GM19043 (cell line): ENCODE measurements around the gene GPR87.

Experiments
- ATAC-seq: cut with Tn5 transposase; IDR thresholded peaks from one replicate; pipeline ENCODE4 v1.9.1; 2021; ENCODE audit warnings: low read depth; ENCODE audit not compliant: unreplicated experiment

The GPR87 gene

DNA sequence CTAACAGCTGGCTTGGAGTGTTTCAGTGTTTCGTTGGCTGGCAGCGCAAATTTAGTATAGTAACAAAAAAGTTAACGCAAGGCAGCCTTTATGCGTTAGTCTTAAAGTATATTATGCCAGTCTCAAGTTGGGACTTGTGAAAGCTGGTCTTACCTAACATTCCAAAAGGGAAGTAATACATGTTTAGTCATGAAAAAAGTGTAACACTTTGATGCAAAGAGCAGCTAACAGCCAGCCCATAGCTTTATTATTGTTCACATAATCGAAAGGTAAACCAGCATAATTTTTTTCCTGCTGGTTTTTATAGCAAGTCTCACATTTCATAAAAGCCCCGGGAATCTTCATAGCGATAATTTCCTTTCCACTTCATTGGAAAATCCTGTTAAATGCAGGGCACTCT is 2.4 kb upstream of the GPR87 start:
- ATAC-seq: no peak

DNA sequence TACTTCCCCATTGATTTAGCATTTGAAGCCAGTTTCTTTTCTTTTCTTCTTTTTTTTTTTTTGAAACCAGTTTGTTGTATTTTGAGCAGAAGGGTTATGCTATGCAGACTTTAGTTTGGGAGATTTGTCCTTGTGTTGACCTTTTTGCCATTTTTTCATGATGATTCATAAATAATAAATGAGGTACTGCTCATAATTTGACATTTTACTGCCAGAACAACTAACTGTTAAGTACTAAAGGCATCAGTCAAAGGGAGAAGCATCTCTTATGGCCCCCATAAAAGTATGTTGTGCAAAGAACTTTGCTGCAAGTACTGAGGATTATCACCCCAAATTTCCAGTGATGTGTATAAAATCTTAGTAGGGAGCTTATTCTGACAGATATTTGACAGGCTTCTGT is 1.7 kb upstream of the GPR87 start:
- no peak for ATAC-seq

DNA sequence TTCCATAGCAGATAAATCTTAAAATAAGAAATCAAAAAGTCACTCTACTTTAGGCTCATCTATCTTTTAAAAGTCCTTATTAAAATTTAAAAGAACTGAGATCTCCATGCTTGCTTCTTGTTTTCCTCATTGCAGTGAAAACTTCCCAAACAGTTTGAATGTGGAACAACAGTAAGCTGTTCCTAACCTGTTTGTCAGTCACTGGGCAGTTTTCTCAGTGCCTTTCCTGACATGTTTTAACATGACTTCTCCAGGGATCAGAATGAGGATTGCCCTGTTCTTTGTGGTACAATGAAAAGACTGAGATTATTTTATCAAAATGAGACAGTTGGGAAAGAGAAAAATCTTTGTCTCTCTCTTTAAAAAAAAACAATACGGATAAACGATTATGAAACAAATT is 774 bp downstream of the GPR87 start:
- ATAC-seq: no peak

DNA sequence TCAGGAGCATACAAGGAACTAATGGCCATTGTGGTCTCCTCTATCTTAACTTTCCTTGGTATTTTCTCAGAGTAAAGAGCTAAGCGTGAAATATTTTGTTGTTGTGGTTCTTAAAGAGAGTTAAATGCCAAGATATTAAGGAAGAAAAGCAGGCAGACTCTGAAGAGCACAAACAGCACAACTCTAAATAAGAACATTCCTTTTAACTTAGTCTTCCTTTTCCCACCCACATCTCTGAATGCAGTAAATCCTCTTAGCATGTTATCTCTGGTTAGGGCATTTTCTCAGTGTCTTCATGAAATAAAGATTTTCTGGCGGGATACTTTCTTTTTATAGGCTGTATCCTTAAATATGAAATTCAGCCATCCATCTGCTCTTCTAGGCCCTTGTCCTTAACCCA is 1.5 kb downstream of the GPR87 start:
- no peak for ATAC-seq

DNA sequence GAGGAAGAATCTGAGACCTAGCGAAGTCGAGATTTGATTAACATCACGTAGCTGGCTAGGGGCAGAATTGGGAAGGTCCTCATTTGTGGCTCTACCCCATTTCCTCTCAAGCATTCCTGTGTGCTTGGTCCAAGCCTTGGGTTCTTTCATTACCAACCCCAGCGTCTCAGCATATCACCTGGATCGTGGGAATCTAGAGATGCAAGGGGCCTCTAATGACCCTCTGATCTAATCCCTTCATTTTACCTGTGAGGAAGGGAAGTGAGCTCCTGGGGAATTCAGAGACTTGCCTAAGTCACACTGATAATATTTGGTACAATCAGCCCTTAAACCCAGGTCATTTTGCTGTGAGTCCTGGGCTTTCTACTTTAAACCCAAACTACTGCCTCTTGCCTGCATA is 2.0 kb downstream of the GPR87 start:
- ATAC-seq: no peak

DNA sequence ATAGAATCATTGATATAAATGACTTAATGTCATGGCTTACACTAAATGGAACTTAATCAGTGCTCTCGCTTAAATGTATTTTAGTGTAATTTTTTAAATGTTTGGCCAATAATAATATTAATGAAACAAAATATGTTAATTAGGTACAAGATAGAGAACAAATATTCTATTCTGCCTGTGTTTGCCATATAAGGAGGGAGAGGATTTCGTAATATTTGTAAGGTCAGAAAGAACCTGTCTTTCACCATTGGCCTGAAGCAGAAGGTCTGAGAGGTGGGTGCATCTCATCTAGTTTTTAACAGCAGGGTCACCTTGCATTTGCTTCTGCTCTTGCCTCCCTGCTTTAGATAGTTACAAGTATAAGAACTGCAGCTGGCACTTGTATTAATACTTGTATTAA is 2.5 kb downstream of the GPR87 start:
- ATAC-seq: no peak

- no peak for ATAC-seq
Observed at GRCh38 chr3:151312972-151313371, 3.6 kb downstream of the GPR87 start.

DNA sequence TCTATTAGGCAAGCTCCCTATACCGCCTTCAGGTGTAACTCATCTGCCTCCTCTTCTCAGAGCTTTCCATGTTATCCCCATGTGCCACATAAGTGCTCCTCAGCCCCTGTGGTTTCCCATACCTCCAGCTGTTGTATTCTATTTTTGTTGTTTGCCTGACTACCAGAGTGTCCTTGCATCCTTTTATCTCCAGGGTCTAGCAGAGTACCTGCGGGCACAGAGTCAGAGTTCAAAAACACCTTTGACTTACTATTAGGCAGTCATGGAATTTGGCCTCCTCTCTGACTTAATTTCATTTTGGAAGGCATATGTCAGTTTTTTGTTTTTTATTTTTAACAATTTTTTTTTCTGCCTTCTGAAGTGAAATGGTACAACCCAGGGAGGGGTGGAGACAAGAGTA is 7.1 kb downstream of the GPR87 start:
- no peak for ATAC-seq

GRCh38 chr3:151307583-151308488 is 8.8 kb downstream of the GPR87 start:
- ATAC-seq: no peak

GRCh38 chr3:151307131-151307530 is 9.5 kb downstream of the GPR87 start:
- ATAC-seq: no peak

DNA sequence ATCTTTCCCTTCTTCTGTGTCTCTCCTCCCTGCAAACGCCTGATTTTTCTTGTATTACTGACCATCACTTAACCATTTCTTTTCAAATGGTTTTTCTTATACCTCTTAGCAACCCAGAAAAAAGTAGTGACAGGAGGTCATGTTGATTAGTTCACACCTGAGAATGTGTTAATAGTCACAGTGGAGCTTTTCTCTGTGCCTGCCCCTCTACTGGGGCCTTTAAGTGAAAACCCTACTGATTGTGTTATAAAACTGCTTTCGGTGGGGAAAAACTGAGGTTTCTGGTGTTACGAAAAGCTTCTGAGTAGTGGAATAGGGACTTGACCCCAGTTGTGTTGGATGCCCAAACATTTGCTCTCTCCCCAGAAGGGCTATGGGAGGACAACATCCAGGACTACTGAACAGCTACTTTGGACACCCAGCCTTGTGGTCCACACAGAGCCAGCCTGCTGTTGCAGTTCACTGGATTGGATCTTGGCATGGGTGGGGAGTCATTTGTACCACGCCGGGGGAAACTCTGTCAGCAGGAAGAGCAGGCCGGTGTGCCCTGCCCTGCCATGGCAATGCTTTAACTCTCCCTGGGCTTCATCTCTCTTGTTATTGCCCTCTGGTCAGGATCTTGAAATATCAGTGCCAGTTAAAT is 10.3 kb downstream of the GPR87 start:
- ATAC-seq: no peak

- ATAC-seq: no peak
Observed at GRCh38 chr3:151305775-151306151, 10.9 kb downstream of the GPR87 start.

- ATAC-seq: no peak
Observed at GRCh38 chr3:151305060-151305774, 11.4 kb downstream of the GPR87 start.

GRCh38 chr3:151303751-151304150 is 12.9 kb downstream of the GPR87 start:
- no peak for ATAC-seq

DNA sequence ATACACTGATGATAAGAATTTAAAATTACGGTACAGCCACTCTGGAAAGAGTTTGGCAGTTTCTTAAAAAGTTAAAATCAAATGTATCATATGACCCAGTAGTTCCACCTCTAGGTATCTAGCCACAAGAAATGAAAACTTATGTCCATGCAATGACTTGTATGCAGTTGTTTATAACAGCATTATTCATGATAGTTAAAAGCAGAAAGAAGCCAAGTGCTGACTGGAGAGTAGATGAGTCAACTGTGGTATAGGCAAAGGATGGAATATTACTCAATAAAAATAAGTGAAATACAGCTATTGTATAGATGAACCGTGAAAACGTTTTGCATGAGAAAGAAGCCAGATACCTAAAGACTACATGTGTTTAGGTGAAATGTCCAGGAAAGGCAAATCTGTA is 14.8 kb downstream of the GPR87 start:
- no peak for ATAC-seq

GRCh38 chr3:151300539-151300938 is 16.1 kb downstream of the GPR87 start:
- ATAC-seq: no peak

- ATAC-seq: no peak
Observed at GRCh38 chr3:151299006-151299405, 17.6 kb downstream of the GPR87 start.

GRCh38 chr3:151297429-151297828 is 19.2 kb downstream of the GPR87 start:
- no peak for ATAC-seq

- no peak for ATAC-seq
Observed at GRCh38 chr3:151296226-151296625, 20.4 kb downstream of the GPR87 start.

GRCh38 chr3:151293127-151293526 is 23.5 kb downstream of the GPR87 start:
- ATAC-seq: no peak

DNA sequence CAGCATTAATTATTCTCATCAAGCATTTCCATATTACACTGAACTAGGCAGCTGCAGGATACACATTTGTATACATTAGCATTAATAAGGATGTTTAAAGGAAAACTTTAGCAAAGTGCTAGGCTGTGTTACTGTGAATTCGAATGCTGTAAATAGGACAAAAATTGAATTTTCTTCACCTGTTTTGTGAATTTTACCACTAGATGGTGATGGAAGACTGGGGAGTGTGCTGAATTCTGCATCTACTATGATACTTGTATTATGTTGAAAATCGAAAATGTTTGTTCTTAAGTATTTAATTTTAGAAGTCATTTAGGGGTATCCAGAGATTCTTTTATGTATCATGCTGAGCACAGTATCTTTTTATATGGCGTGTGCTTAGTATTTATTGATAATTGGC is 25.9 kb downstream of the GPR87 start:
- no peak for ATAC-seq

DNA sequence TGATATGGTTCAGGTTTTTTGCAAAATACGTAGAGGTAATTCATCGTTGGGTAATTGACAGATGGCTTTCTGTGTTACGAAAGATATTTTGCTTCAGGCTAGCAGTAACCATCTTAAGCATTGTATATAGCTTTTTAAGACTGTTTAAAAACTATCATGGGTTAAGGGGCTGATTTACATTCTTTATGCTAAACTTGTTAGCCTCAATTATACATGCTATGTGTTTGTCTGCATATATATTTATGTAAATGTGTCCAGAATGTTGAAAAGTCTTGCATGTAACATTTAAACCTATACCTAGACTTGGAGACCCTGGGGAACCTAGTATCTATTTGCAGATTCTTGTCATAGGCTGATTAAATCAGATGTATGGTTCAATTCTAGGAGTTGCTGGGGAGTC is 27.2 kb downstream of the GPR87 start:
- ATAC-seq: no peak
